Measurements from ENCODE around the gene BLOC1S1.
"Not testable (repeated sequence)": the region's sequence is repeated elsewhere in the genome, so short reads cannot be mapped to it uniquely, and the experiment has no call there.

The BLOC1S1 gene

GRCh38 chr12:55746174-55746912 is 30.5 kb downstream of the BLOC1S1 start:
- DNase-seq, result no peak

GRCh38 chr12:55746913-55747231 is 31.0 kb downstream of the BLOC1S1 start:
- no peak for DNase-seq

GRCh38 chr12:55748230-55748993 is 32.6 kb downstream of the BLOC1S1 start:
- DNase-seq, result no peak

- DNase-seq, result no peak
These were observed 39.4 kb downstream of the BLOC1S1 start for GRCh38 chr12:55755246-55755645.

- no peak for DNase-seq
These were observed 41.9 kb downstream of the BLOC1S1 start for GRCh38 chr12:55757701-55758100.

GRCh38 chr12:55758575-55758974 is 42.7 kb downstream of the BLOC1S1 start:
- not testable (repeated sequence) for DNase-seq

GRCh38 chr12:55760663-55761062 is 44.8 kb downstream of the BLOC1S1 start:
- DNase-seq, result no peak

- no peak for DNase-seq
These were observed 46.8 kb downstream of the BLOC1S1 start for GRCh38 chr12:55762646-55763045.

- DNase-seq, result no peak
These were observed 50.0 kb downstream of the BLOC1S1 start for GRCh38 chr12:55765736-55766290.

GRCh38 chr12:55767156-55767555 is 51.3 kb downstream of the BLOC1S1 start:
- no peak for DNase-seq

Measured in NCI-H1105 (cell line).